Non-pigmented ciliary epithelial cell (primary cell): ENCODE measurements around the gene ATP5F1B.
A peak's percentile ranks its signal among the peaks of the same experiment; 100 is the strongest.

ENCODE experiments used
- DNase-seq: peaks from one replicate; pipeline ENCODE4 v3.0.0-alpha.2; 2010; ENCODE audit warnings: low read depth

Gene ATP5F1B

GRCh38 chr12:56616925-56617324 lies 28.9 kb downstream of the ATP5F1B start:
- no peak for DNase-seq

- DNase-seq, result no peak
Observed at GRCh38 chr12:56616244-56616643, 29.5 kb downstream of the ATP5F1B start.

- DNase-seq, result no peak
Observed at GRCh38 chr12:56614627-56615026, 31.2 kb downstream of the ATP5F1B start.

GRCh38 chr12:56604355-56604754 lies 41.4 kb downstream of the ATP5F1B start:
- no peak for DNase-seq

GRCh38 chr12:56602239-56602638 lies 43.5 kb downstream of the ATP5F1B start:
- no peak for DNase-seq

- no peak for DNase-seq
Observed at GRCh38 chr12:56601503-56601902, 44.3 kb downstream of the ATP5F1B start.

GRCh38 chr12:56600753-56601152 lies 45.0 kb downstream of the ATP5F1B start:
- DNase-seq, result no peak

- DNase-seq, result no peak
Observed at GRCh38 chr12:56599797-56600196, 46.0 kb downstream of the ATP5F1B start.

- no peak for DNase-seq
Observed at GRCh38 chr12:56599041-56599440, 46.7 kb downstream of the ATP5F1B start.

- no peak for DNase-seq
Observed at GRCh38 chr12:56596815-56597214, 49.0 kb downstream of the ATP5F1B start.

- DNase-seq, result peak; percentile 34
Observed at GRCh38 chr12:56593909-56594621, 51.7 kb downstream of the ATP5F1B start.

- no peak for DNase-seq
Observed at GRCh38 chr12:56591961-56592360, 53.8 kb downstream of the ATP5F1B start.

- DNase-seq, result no peak
Observed at GRCh38 chr12:56591126-56591525, 54.7 kb downstream of the ATP5F1B start.

- no peak for DNase-seq
Observed at GRCh38 chr12:56590237-56590830, 55.5 kb downstream of the ATP5F1B start.

- no peak for DNase-seq
Observed at GRCh38 chr12:56589783-56590182, 56.0 kb downstream of the ATP5F1B start.
